ENCODE results near the gene HIVEP3. TPM values are rescaled to one million over a fixed set of nuclear protein-coding genes. Genes with fewer than 3 reads are reported as not detected.
A peak's percentile ranks its signal among the peaks of the same experiment; 100 is the strongest.

HIVEP3 gene
- total RNA-seq, 1 donor from 2014 or later, result 76.7 TPM

GRCh38 chr1:41573785-41574713 lies 344.7 kb downstream of the HIVEP3 start:
- Mint-ChIP-seq H3K27ac (peak overlapping the region; percentile 52), H3K9me3 (no peaks in the 10 kb centered on the region), H3K4me1 (ENCODE audit: low read depth) (peaks cover 65% of the 10 kb centered on the region), H3K27me3 (ENCODE audit: insufficient read depth) (no peaks in the 10 kb centered on the region), H3K4me3 (no peak overlapping the region), H3K36me3 (ENCODE audit: low read depth) (peaks cover 65% of the 10 kb centered on the region)
- DNase-seq (ENCODE audit: low spot score), result peak; percentile 73
- intact Hi-C loops (cut with micrococcal nuclease), result loop anchor here (1.0 to 5.0 kb wide), 10 partner anchors 48 to 599 kb away; partner anchors contain the start of gene HIVEP3

DNA sequence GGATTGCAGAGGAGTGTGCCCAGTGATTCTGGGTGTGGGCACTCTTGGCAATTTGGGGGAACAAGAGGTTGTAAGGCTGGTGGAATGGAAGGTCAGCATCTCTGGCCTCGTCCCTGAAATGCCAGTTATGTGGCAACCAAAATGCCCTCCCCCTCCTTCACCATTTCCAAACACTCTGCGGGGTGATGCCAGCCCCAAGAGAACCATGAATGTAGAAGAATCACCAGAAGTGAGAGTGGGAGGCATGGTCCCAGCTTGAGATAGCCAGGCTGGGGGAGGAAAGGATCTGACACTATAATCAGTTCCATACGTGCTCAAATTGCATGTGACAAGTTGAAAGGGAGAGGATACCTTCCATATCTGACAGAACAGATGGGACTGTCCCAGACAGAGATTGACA lies 345.5 kb downstream of the HIVEP3 start:
- H3K36me3 Mint-ChIP-seq (ENCODE audit: low read depth), result peaks cover 65% of the 10 kb centered on the region
- H3K4me1 Mint-ChIP-seq (ENCODE audit: low read depth), result peaks cover 62% of the 10 kb centered on the region
- H3K9me3 Mint-ChIP-seq, result no peaks in the 10 kb centered on the region
- H3K27ac Mint-ChIP-seq, result no peak overlapping the region
- H3K27me3 Mint-ChIP-seq (ENCODE audit: insufficient read depth), result no peaks in the 10 kb centered on the region
- H3K4me3 Mint-ChIP-seq, result no peak overlapping the region
- no peak for DNase-seq (ENCODE audit: low spot score)
- intact Hi-C loops (cut with micrococcal nuclease), result loop anchor here (5.0 kb wide), 3 partner anchors 49 to 344 kb away; partner anchors contain the start of gene HIVEP3

DNA sequence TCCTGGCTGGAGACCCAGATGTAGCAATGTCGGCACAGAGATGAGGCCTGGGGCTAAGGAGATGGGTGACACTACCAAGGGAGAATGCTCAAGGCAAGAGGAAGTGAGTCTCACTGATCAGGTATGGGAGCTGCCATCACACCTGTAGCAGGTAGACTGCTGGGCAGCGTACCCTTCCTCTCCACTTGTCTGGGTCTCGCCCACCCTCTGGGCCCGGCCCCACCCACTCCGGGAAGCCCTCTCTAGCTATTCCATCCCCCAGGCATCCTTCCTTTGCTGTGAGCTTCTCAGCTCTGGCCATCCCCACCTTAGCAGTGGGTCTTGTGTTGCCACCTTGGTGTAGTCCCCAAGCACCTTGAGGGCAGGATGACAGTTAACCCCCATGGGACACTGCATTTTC lies 346.5 kb downstream of the HIVEP3 start:
- Mint-ChIP-seq H3K9me3 (no peaks in the 10 kb centered on the region), H3K27ac (no peak overlapping the region), H3K4me3 (no peak overlapping the region), H3K4me1 (ENCODE audit: low read depth) (peaks cover 59% of the 10 kb centered on the region), H3K27me3 (ENCODE audit: insufficient read depth) (no peaks in the 10 kb centered on the region), H3K36me3 (ENCODE audit: low read depth) (peaks cover 62% of the 10 kb centered on the region)
- intact Hi-C loops (cut with micrococcal nuclease), result loop anchor here (5.0 kb wide), 3 partner anchors 50 to 345 kb away; partner anchors contain the start of gene HIVEP3
- DNase-seq (ENCODE audit: low spot score), result no peak

GRCh38 chr1:41571041-41571440 lies 347.7 kb downstream of the HIVEP3 start:
- Mint-ChIP-seq H3K4me3 (no peak overlapping the region), H3K36me3 (ENCODE audit: low read depth) (peaks cover 68% of the 10 kb centered on the region), H3K9me3 (no peaks in the 10 kb centered on the region), H3K4me1 (ENCODE audit: low read depth) (peaks cover 48% of the 10 kb centered on the region), H3K27ac (no peak overlapping the region), H3K27me3 (ENCODE audit: insufficient read depth) (no peaks in the 10 kb centered on the region)
- intact Hi-C loops (cut with micrococcal nuclease), result loop anchor here (5.0 kb wide), 3 partner anchors 51 to 346 kb away; partner anchors contain the start of gene HIVEP3
- DNase-seq (ENCODE audit: low spot score), result no peak

DNA sequence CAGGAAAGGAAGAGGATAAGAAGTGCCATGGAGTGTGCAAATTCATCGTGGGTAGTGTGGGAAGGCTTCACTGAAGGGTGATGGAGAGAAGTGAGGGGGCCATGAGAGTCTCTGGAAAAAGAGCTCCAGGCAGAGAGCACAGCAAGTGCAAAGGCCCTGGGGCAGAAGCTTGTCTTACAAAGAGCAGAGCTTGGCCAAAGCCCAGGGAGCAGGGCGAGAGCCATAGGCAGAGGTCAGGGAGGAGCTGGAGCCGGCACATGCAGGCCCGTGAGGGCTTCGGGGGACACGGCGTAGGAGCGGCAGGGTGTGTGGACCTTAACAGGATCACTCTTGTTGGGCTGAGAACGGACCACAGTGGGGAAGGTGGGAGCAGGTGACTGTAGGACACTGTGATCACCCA lies 350.5 kb downstream of the HIVEP3 start:
- H3K27ac Mint-ChIP-seq, result no peak overlapping the region
- no peaks in the 10 kb centered on the region for H3K27me3 Mint-ChIP-seq (ENCODE audit: insufficient read depth)
- H3K9me3 Mint-ChIP-seq, result no peaks in the 10 kb centered on the region
- peaks cover 75% of the 10 kb centered on the region for H3K36me3 Mint-ChIP-seq (ENCODE audit: low read depth)
- H3K4me3 Mint-ChIP-seq, result no peak overlapping the region
- intact Hi-C loops (cut with micrococcal nuclease), result no loop called here
- no peak for DNase-seq (ENCODE audit: low spot score)
- H3K4me1 Mint-ChIP-seq (ENCODE audit: low read depth), result peaks cover 41% of the 10 kb centered on the region

GRCh38 chr1:41566969-41567368 lies 351.8 kb downstream of the HIVEP3 start:
- Mint-ChIP-seq H3K4me3 (no peak overlapping the region), H3K9me3 (no peaks in the 10 kb centered on the region), H3K36me3 (ENCODE audit: low read depth) (peaks cover 69% of the 10 kb centered on the region), H3K4me1 (ENCODE audit: low read depth) (peaks cover 32% of the 10 kb centered on the region), H3K27ac (peak overlapping the region; percentile 42), H3K27me3 (ENCODE audit: insufficient read depth) (no peaks in the 10 kb centered on the region)
- intact Hi-C loops (cut with micrococcal nuclease), result no loop called here
- no peak for DNase-seq (ENCODE audit: low spot score)

- H3K27me3 Mint-ChIP-seq (ENCODE audit: insufficient read depth), result no peaks in the 10 kb centered on the region
- H3K27ac Mint-ChIP-seq, result peak overlapping the region; percentile 42
- no peak for DNase-seq (ENCODE audit: low spot score)
- intact Hi-C loops (cut with micrococcal nuclease), result no loop called here
- H3K36me3 Mint-ChIP-seq (ENCODE audit: low read depth), result peaks cover 66% of the 10 kb centered on the region
- no peaks in the 10 kb centered on the region for H3K9me3 Mint-ChIP-seq
- peaks cover 32% of the 10 kb centered on the region for H3K4me1 Mint-ChIP-seq (ENCODE audit: low read depth)
- H3K4me3 Mint-ChIP-seq, result no peak overlapping the region
Observed at GRCh38 chr1:41566274-41566885, 352.3 kb downstream of the HIVEP3 start.

- no peaks in the 10 kb centered on the region for H3K9me3 Mint-ChIP-seq
Observed at GRCh38 chr1:41564741-41565475, 353.8 kb downstream of the HIVEP3 start.

DNA sequence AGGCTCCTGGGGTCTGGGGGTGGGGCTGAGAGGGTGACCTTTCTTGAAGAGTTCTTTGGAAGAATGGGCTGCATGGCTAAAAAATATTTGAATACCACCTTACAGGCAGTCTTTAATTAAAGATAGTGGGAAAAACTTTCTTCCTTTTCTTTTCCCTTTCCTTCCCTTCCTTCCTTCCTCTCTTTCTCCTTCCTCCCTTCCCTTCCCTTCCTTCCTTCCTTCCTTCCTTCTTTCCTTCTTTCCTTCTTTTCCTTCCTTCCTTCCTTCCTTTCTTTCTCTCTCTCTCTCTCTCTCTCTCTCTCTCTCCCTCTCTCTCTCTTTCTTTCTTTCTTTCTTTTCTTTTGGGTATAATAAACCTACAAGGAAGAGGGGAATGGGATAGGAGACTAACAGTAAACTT lies 356.4 kb downstream of the HIVEP3 start:
- peaks cover 19% of the 10 kb centered on the region for H3K4me1 Mint-ChIP-seq (ENCODE audit: low read depth)
- intact Hi-C loops (cut with micrococcal nuclease), result no loop called here
- no peak overlapping the region for H3K27ac Mint-ChIP-seq
- H3K4me3 Mint-ChIP-seq, result no peak overlapping the region
- no peaks in the 10 kb centered on the region for H3K27me3 Mint-ChIP-seq (ENCODE audit: insufficient read depth)
- peaks cover 67% of the 10 kb centered on the region for H3K36me3 Mint-ChIP-seq (ENCODE audit: low read depth)
- H3K9me3 Mint-ChIP-seq, result no peaks in the 10 kb centered on the region
- DNase-seq (ENCODE audit: low spot score), result no peak

More at GRCh38 chr1:41564741-41565475, 353.8 kb downstream of the HIVEP3 start:
- Mint-ChIP-seq H3K36me3 (ENCODE audit: low read depth) (peaks cover 66% of the 10 kb centered on the region), H3K4me3 (no peak overlapping the region), H3K27ac (no peak overlapping the region), H3K27me3 (ENCODE audit: insufficient read depth) (no peaks in the 10 kb centered on the region), H3K4me1 (ENCODE audit: low read depth) (peaks cover 32% of the 10 kb centered on the region)
- DNase-seq (ENCODE audit: low spot score), result no peak
- intact Hi-C loops (cut with micrococcal nuclease), result no loop called here

GRCh38 chr1:41560931-41561330 lies 357.8 kb downstream of the HIVEP3 start:
- no peak overlapping the region for H3K27ac Mint-ChIP-seq
- H3K27me3 Mint-ChIP-seq (ENCODE audit: insufficient read depth), result no peaks in the 10 kb centered on the region
- intact Hi-C loops (cut with micrococcal nuclease), result no loop called here
- H3K4me3 Mint-ChIP-seq, result no peak overlapping the region
- no peak for DNase-seq (ENCODE audit: low spot score)
- H3K9me3 Mint-ChIP-seq, result no peaks in the 10 kb centered on the region
- peaks cover 67% of the 10 kb centered on the region for H3K36me3 Mint-ChIP-seq (ENCODE audit: low read depth)
- peaks cover 19% of the 10 kb centered on the region for H3K4me1 Mint-ChIP-seq (ENCODE audit: low read depth)

- H3K4me1 Mint-ChIP-seq (ENCODE audit: low read depth), result peaks cover 19% of the 10 kb centered on the region
- H3K27me3 Mint-ChIP-seq (ENCODE audit: insufficient read depth), result no peaks in the 10 kb centered on the region
- intact Hi-C loops (cut with micrococcal nuclease), result no loop called here
- peaks cover 68% of the 10 kb centered on the region for H3K36me3 Mint-ChIP-seq (ENCODE audit: low read depth)
- H3K4me3 Mint-ChIP-seq, result no peak overlapping the region
- peaks cover 3% of the 10 kb centered on the region for H3K9me3 Mint-ChIP-seq
- DNase-seq (ENCODE audit: low spot score), result no peak
- H3K27ac Mint-ChIP-seq, result no peak overlapping the region
Observed at GRCh38 chr1:41560496-41560895, 358.2 kb downstream of the HIVEP3 start.

GRCh38 chr1:41559331-41559730 lies 359.4 kb downstream of the HIVEP3 start:
- no peak for DNase-seq (ENCODE audit: low spot score)
- Mint-ChIP-seq H3K27ac (peak overlapping the region; percentile 77), H3K4me3 (no peak overlapping the region), H3K9me3 (peaks cover 7% of the 10 kb centered on the region), H3K4me1 (ENCODE audit: low read depth) (peaks cover 10% of the 10 kb centered on the region), H3K27me3 (ENCODE audit: insufficient read depth) (no peaks in the 10 kb centered on the region), H3K36me3 (ENCODE audit: low read depth) (peaks cover 70% of the 10 kb centered on the region)
- intact Hi-C loops (cut with micrococcal nuclease), result no loop called here

Measured in activated T-helper 1 cell treated with anti-CD3 and anti-CD28 coated beads, Interleukin-12 subunit alpha, Interleukin-12 subunit beta, Interleukin-2, Interleukin-4 antibody, amounts not matched to agents 30 ng/mL and 10 ng/mL and 1 ng/mL, durations not matched to agents 14 hours and 24 hours and 36 hours (primary cell).